GM21825 (cell line): ENCODE data around the gene VEGFA.
A peak's percentile ranks its signal among the peaks of the same experiment; 100 is the strongest.

ENCODE experiments used
- ATAC-seq: cut with Tn5 transposase; IDR thresholded peaks from one replicate; pipeline ENCODE4 v1.9.1; 2021; ENCODE audit warnings: mild to moderate bottlenecking, moderate library complexity; ENCODE audit not compliant: unreplicated experiment

Gene VEGFA

DNA sequence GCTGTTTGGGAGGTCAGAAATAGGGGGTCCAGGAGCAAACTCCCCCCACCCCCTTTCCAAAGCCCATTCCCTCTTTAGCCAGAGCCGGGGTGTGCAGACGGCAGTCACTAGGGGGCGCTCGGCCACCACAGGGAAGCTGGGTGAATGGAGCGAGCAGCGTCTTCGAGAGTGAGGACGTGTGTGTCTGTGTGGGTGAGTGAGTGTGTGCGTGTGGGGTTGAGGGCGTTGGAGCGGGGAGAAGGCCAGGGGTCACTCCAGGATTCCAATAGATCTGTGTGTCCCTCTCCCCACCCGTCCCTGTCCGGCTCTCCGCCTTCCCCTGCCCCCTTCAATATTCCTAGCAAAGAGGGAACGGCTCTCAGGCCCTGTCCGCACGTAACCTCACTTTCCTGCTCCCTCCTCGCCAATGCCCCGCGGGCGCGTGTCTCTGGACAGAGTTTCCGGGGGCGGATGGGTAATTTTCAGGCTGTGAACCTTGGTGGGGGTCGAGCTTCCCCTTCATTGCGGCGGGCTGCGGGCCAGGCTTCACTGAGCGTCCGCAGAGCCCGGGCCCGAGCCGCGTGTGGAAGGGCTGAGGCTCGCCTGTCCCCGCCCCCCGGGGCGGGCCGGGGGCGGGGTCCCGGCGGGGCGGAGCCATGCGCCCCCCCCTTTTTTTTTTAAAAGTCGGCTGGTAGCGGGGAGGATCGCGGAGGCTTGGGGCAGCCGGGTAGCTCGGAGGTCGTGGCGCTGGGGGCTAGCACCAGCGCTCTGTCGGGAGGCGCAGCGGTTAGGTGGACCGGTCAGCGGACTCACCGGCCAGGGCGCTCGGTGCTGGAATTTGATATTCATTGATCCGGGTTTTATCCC lies at the start of gene VEGFA:
Gene VEGFA, plus strand, starts transcription at position 686 of the 846 bp plus-strand sequence.
- ATAC-seq = peak; percentile 47

GRCh38 chr6:43720999-43721398 lies 49.0 kb upstream of the VEGFA start:
- ATAC-seq = no peak

GRCh38 chr6:43722920-43723545 lies 47.0 kb upstream of the VEGFA start:
- ATAC-seq = no peak

GRCh38 chr6:43723737-43724295 lies 46.2 kb upstream of the VEGFA start:
- ATAC-seq = peak; percentile 47

- ATAC-seq = no peak
These were observed 45.7 kb upstream of the VEGFA start for GRCh38 chr6:43724354-43724753.

GRCh38 chr6:43724914-43725642 lies 44.9 kb upstream of the VEGFA start:
- peak; percentile 68 for ATAC-seq

DNA sequence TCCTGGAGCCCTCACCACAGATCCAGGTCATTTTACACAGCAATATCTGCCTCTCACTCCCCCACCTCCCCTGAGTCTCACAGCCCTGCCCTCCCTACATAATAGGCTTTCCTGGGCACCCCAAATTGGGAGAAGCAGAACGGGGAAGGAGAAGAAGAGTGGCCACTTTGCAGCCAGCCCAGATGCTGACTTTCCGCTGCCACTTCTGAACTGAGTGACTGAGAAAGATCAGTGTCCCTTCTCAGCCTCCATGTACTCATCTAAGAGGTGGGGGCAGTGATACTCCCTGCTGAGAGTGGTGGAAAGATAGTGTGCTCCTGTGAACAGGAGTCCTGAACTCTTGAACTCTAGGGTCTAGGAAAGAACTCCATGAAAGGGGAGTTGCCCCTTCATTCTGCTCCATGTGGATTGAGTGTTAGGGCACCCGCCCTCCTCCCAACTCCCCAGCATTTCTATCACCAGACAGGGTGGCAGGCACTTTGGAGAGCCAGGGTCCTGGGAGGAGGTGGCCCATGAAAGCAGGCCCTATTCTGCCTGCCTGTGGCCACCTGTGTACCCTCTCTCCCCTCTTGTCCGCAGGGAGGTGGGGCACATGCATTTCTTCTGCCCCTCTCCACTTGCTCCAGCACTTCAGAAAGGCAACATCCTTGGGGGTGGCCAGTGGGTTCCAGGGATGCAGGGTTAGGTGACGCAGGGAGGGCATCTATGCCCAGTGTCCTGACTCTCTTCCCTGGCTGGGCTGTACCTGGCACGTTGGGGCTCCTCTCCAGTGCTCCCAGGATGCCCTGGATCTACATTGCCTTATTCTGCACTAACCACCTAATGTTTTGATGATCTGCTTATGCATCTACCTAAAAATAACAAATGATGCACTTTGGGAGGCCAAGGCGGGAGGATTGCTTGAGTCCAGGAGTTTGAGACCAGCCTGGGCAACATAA lies 44.1 kb upstream of the VEGFA start:
- ATAC-seq = no peak

- no peak for ATAC-seq
These were observed 42.4 kb upstream of the VEGFA start for GRCh38 chr6:43727634-43728033.

GRCh38 chr6:43728586-43728985 lies 41.4 kb upstream of the VEGFA start:
- ATAC-seq = no peak

DNA sequence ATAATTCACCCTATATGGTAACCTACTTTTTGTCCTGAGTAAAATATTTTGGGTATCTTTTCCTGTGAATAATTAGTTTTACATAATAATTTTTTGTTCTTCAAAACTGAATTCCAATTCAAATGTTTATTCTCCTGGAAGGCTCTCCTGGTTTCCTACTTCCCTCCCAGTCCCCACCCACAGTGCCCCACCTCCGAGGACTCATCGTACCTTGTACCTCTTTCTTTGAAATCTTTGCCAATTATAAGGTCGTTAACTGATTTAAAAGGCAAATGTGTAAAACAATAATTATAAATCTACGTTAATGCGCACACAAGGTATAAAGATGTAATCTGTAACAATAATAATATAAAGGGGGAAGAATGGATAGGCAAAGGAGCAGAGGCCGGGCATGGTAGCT lies 40.5 kb upstream of the VEGFA start:
- no peak for ATAC-seq

GRCh38 chr6:43730634-43731033 lies 39.4 kb upstream of the VEGFA start:
- ATAC-seq = no peak

- peak; percentile 75 for ATAC-seq
These were observed 36.3 kb upstream of the VEGFA start for GRCh38 chr6:43733471-43734293.

DNA sequence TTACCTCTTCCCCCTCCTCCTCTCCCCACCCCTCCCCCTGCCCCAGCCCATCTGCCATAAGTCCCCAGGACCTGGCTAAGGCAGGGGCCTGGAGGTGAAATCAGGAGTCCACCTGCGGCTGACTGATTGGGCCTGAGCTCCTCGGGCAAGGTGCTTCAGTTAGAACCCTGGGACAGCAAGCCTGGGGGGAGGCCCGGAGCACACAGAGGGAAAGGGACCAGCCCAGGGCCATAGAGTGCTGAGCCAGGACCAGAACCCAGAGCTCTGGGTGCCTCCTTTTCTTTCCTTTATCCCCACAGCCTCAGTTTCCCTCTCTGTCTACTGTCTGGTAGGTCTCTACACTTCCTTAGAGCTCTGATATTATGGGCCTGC lies 35.7 kb upstream of the VEGFA start:
- peak; percentile 11 for ATAC-seq

GRCh38 chr6:43735642-43736199 lies 34.3 kb upstream of the VEGFA start:
- no peak for ATAC-seq

DNA sequence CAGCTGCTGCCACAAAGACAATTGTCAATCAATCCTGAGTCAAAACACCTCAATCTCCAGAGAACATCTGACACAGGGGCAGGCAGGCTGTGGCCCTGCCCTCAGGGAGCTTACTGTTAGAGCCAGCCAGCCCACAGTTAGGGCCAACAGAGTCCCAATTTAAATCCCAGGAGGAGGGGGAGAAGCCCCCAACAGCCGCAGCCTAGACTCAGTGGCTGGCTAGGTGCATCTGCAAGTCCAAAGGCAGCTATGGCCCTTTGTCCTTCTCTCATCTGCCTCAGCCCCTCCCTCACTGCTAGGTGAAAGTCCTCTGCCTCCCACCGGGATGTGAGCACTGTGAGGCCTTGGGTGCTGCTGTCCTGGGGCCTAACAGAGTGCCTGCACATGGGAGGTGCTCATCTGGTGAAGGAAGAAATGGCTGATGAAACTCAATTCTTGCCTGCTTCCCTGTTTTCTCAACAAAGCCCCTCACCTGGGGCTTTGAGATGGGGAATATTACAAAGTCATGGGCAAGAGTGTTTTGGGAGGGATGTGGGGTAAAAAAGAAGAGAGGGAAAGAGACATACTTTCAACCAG lies 33.7 kb upstream of the VEGFA start:
- ATAC-seq = no peak

GRCh38 chr6:43736844-43737243 lies 33.2 kb upstream of the VEGFA start:
- no peak for ATAC-seq

DNA sequence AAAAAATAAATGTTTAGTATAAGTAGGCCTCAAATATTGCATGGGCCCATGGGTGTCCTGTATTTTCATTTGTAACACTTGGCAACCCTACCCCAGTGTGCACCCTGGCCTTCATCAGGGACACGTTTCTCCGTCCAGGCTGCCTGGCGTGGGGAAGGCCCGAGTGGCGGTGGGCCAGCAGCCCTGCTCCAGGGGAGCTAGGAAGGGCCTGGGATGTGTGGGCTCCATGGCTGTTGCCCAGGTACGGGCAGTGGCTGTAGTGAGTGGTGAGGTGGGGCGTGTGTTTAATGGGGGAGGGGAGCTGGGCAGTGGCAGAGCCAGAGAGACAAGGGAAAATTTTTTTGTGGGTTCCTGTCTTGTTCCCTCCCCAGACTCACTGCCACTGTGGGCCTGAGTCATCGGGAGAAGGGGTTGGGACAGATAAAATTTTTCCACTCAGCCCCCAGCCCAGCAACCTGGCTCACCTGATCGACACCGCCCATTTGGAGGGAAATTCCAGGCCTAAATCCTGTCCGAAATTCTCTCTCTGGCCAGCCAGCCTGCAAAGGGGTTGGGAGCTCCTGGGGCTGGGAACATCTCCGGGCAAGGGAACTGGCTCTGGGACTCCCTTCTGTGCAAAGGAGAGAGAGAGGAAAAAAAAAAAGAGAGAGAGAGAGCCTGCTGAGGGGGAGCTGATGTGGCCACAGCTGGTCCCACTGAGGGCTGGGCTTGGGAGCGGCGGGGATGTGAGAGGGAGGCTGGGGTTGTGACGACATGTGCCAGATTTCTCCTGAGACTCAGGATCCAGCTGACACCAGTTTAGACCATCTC lies 32.5 kb upstream of the VEGFA start:
- ATAC-seq = no peak

DNA sequence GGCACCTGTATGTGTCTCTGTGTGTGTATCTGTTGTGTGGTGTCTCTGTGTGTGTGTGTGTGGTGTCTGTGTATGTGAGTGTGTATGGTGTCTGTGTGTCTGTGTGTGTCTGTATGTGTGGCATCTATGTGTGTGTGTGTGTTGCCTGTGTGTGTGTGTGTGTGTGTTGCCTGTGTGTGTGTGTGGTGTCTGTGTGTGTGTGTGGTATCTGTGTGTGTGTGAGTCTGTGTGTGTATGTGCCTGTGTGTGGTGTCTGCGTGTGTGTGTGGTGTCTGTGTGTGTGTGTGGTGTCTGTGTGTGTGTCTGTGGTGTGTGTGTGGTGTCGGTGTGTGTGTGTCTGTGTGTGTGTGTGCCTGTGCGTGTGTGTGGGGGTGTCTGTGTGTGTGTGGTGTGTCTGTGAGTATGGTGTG lies 31.7 kb upstream of the VEGFA start:
- ATAC-seq = no peak
